Right atrium auricular region (tissue), 2 donors: Measurements from ENCODE around the gene IFNE. TPM values are rescaled to one million over a fixed set of nuclear protein-coding genes. Genes with fewer than 3 reads are reported as not detected.

Source experiments
- DNase-seq: peaks from one replicate; pipeline ENCODE4 v3.0.0-alpha.2; 2019; ENCODE audit warnings: low spot score
- H3K27ac ChIP-seq, 2 donors: fragments of 200-600 bp; sonication (generic); 1 replicate in 1 of 2; 2 replicates in 1 of 2; pipeline ENCODE4 v1.5.1; 2016 to 2019
- H3K27me3 ChIP-seq, 2 donors: fragments of 200-600 bp; sonication (generic); one replicate each; pipeline versions ENCODE4 v1.5.1 to v1.6.0; 2017 to 2019
- H3K36me3 ChIP-seq: fragments of 200-600 bp; sonication (generic); one replicate; pipeline ENCODE4 v1.5.1; 2016
- H3K4me1 ChIP-seq, 2 donors: fragments of 200-600 bp; sonication (generic); one replicate each; pipeline versions ENCODE4 v1.5.1 to v1.6.0; 2017 to 2019
- H3K4me3 ChIP-seq, 2 donors: fragments of 200-600 bp; sonication (generic); 1 replicate in 1 of 2; 2 replicates in 1 of 2; pipeline ENCODE4 v1.5.1; 2017 to 2019; ENCODE audit warnings: mild to moderate bottlenecking in 1 of 2, moderate library complexity in 1 of 2
- H3K9me3 ChIP-seq, 2 donors: fragments of 200-600 bp; sonication (generic); one replicate each; pipeline ENCODE4 v1.5.1; 2019
- total RNA-seq, 2 donors: library from RNA; depleted of rRNA; stranded (reverse); fragments of >200 nt; gene quantifications; one replicate each; pipeline ENCODE4 v1.1.0, GENCODE V29; 2016
- TF ChIP-seq, protein P1 (sequence below), 2 donors: fragments of 200-600 bp; sonication (generic); IDR thresholded peaks; one replicate each; pipeline ENCODE4 v1.5.1; 2019; ENCODE audit warnings: antibody characterized with exemption in 2 of 2

IFNE gene
- total RNA-seq, 2 donors from 2014 or later: not detected

DNA sequence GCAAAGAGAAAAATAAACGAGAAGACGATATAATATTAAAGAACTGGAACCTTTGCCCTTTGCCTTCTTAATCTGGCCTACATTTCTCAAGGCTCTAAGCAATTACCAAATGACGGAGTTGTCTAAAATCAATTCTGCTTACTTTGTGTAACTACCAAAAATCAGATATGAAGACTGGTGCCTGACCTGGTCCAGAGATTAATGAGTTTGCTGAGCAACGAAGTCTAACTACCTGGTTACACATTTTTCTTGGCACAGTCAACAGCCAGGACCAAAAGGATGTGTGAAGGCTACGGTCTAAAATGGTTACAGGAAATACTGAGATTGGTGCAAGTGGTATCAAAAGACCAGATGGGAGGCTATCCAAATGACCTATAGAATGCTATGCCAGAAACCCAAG, 17.8 kb upstream of the IFNE start:
- no peak overlapping the region for H3K4me3 ChIP-seq
- no peaks in the 10 kb centered on the region for H3K27me3 ChIP-seq
- no peaks in the 10 kb centered on the region for H3K36me3 ChIP-seq
- DNase-seq: no peak
- TF ChIP-seq, protein P1, sequence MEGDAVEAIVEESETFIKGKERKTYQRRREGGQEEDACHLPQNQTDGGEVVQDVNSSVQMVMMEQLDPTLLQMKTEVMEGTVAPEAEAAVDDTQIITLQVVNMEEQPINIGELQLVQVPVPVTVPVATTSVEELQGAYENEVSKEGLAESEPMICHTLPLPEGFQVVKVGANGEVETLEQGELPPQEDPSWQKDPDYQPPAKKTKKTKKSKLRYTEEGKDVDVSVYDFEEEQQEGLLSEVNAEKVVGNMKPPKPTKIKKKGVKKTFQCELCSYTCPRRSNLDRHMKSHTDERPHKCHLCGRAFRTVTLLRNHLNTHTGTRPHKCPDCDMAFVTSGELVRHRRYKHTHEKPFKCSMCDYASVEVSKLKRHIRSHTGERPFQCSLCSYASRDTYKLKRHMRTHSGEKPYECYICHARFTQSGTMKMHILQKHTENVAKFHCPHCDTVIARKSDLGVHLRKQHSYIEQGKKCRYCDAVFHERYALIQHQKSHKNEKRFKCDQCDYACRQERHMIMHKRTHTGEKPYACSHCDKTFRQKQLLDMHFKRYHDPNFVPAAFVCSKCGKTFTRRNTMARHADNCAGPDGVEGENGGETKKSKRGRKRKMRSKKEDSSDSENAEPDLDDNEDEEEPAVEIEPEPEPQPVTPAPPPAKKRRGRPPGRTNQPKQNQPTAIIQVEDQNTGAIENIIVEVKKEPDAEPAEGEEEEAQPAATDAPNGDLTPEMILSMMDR (IDR thresholded peaks at IDR 0.05): no peak
- H3K4me1 ChIP-seq: no peaks in the 10 kb centered on the region
- no peak overlapping the region for H3K27ac ChIP-seq
- no peaks in the 10 kb centered on the region for H3K9me3 ChIP-seq

DNA sequence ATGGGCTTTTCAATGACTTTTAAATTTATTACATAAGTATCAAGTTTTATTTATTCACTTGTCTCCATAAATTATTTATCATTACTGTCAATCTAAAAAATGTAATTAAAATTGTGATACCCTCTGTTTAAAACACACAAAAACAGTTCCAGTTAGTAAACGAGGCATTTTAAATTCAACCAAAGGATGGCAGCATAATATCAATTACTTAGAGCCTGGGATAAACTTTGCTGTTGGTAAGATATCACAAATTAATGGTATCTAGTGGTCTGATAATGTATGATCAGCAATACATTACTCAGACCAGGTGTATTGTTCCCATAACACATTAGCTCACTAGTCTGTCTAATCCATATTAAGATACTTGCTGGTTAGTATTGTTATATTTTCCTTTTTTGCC, 9.6 kb upstream of the IFNE start:
- TF ChIP-seq, protein P1 (IDR thresholded peaks at IDR 0.05): no peak
- no peaks in the 10 kb centered on the region for H3K27me3 ChIP-seq
- DNase-seq: no peak
- H3K4me3 ChIP-seq: no peak overlapping the region
- H3K36me3 ChIP-seq: no peaks in the 10 kb centered on the region
- H3K9me3 ChIP-seq: no peaks in the 10 kb centered on the region
- H3K4me1 ChIP-seq: no peaks in the 10 kb centered on the region
- no peak overlapping the region for H3K27ac ChIP-seq

DNA sequence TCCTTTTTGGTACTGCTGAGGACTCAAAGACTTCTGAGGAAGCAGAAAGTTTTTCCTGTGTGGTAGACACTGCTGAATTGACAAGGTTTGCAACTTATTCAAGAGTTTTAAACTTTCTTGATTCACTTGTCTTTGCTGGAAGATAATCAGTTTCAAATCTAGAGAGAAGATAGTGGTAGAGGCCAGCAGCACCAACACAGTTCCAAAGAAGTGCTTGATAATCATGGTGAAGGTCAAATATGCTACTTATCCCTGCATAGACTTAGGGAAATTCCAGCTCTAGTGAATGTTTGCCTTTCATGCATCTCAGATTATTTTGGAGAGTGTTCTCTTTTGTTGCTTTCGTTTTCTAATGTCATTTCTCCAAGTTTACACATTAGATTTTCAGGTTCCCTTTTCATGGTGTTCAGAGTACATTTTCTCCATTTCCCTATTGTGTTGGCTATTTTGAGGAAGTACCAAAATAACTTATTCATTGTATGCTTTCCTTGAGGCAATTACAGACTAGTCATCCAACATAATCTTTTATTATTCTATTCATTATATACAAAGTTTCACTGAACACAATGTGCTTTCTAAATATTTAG, 550 bp downstream of the IFNE start:
- TF ChIP-seq, protein P1 (IDR thresholded peaks at IDR 0.05): no peak
- Histone ChIP-seq H3K4me3 (no peak overlapping the region), H3K4me1 (no peaks in the 10 kb centered on the region), H3K27ac (no peak overlapping the region), H3K36me3 (no peaks in the 10 kb centered on the region), H3K27me3 (no peaks in the 10 kb centered on the region), H3K9me3 (no peaks in the 10 kb centered on the region)
- no peak for DNase-seq

DNA sequence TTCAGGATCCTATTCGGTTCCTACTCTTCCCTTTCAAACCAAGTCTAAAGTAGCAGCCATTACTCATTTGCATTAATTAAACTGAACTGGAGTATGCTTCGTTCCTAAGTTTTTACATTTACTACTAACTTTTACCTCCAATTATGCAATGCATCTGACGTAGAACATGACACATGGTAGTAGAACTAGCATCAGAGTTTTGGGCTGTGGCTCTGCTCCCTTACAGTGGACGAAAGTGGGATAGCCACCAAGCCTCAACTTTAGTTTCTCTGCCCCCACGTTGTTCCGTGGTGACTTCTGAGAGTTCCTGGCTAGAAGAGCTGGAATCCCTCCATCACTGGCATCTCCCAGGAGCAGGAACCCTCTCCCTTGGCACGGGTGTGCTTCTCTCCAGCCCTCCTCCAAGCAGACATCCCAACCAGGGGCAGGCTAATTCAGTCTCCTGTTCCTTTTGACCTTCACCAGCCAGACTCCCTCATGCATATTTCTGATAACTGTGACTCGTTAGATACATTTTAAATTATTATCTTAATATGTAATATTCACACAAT, 2.9 kb downstream of the IFNE start:
- no peaks in the 10 kb centered on the region for H3K9me3 ChIP-seq
- DNase-seq: no peak
- no peaks in the 10 kb centered on the region for H3K4me1 ChIP-seq
- H3K4me3 ChIP-seq: no peak overlapping the region
- H3K36me3 ChIP-seq: no peaks in the 10 kb centered on the region
- TF ChIP-seq, protein P1 (IDR thresholded peaks at IDR 0.05): no peak
- H3K27me3 ChIP-seq: no peaks in the 10 kb centered on the region
- no peak overlapping the region for H3K27ac ChIP-seq

DNA sequence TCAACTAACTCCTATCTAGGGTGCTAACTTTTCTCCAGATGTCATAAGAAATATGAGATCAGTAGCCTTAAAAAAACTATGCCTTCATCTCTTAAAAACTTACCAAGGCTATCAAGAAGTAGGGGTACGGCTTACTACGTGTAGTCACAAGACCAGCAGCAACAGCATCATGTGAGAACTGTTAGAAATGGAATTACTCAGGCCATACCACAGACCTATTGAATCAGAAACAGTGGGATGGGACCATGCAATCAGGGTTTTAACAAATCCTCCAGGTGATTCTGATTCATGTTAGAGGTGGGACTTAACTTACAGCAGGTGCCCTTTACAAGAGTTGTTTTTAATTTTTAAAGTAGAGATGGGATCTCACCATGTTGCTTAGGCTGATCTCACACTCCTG, 4.6 kb downstream of the IFNE start:
- no peak for DNase-seq
- no peaks in the 10 kb centered on the region for H3K9me3 ChIP-seq
- H3K4me3 ChIP-seq: no peak overlapping the region
- H3K27me3 ChIP-seq: no peaks in the 10 kb centered on the region
- no peaks in the 10 kb centered on the region for H3K36me3 ChIP-seq
- H3K4me1 ChIP-seq: no peaks in the 10 kb centered on the region
- H3K27ac ChIP-seq: no peak overlapping the region
- TF ChIP-seq, protein P1 (IDR thresholded peaks at IDR 0.05): no peak

DNA sequence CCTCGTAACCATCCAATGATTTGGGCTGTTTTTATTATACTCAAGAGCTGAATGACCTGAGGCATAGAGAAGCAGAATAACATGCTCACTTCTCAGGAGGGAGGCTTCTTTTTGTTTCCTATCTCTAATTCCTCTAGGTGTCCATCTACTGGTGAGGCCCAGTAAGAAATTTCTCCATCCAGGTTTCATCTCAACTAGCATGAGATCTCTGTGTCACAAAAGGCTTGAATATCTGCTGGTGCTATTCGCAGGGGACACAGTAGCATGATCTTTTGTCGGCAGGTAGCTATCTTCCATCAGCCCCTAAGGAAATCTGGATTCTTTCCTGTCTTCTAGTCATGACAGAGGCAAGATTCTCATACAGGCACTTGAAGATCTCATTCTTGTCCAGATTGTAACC, 8.9 kb downstream of the IFNE start:
- Histone ChIP-seq H3K4me1 (no peaks in the 10 kb centered on the region), H3K27ac (no peak overlapping the region), H3K36me3 (no peaks in the 10 kb centered on the region), H3K4me3 (no peak overlapping the region), H3K9me3 (no peaks in the 10 kb centered on the region), H3K27me3 (no peaks in the 10 kb centered on the region)
- TF ChIP-seq, protein P1 (IDR thresholded peaks at IDR 0.05): no peak
- DNase-seq: no peak
